ENCODE data around the gene ABCC4. TPM values are rescaled to one million over a fixed set of nuclear protein-coding genes. Genes with fewer than 3 reads are reported as not detected.

The ABCC4 gene
- total RNA-seq, 1 donor from 2014 or later: 10.6 TPM

DNA sequence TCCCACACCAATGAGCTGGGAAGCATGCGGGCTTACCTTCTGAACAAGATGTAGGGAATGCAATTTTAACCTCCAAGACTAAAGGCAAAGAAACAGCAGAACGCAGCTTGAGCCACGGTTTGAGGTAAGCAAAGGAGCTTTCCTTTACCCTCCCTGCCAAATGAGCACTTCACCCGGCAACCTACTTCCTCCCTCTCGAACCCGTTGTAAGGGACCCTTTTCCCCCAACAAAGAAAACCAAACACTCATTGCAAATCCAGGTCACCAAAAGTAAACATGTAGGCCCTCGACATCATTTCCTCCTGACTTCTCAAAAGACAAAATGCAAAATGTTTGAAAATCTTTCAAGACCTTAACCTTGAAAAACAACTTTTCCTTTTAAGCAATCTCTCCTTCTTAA, 65.3 kb downstream of the ABCC4 start:
- no peaks in the 10 kb centered on the region for H3K27me3 Mint-ChIP-seq (ENCODE audit: low read depth)
- no peak overlapping the region for H3K27ac Mint-ChIP-seq (ENCODE audit: unreplicated experiment)
- no peaks in the 10 kb centered on the region for H3K9me3 Mint-ChIP-seq (ENCODE audit: low read depth)
- H3K4me3 Mint-ChIP-seq (ENCODE audit: unreplicated experiment): no peak overlapping the region
- peaks cover 5% of the 10 kb centered on the region for H3K4me1 Mint-ChIP-seq (ENCODE audit: low read depth)
- TF ChIP-seq, protein P1, sequence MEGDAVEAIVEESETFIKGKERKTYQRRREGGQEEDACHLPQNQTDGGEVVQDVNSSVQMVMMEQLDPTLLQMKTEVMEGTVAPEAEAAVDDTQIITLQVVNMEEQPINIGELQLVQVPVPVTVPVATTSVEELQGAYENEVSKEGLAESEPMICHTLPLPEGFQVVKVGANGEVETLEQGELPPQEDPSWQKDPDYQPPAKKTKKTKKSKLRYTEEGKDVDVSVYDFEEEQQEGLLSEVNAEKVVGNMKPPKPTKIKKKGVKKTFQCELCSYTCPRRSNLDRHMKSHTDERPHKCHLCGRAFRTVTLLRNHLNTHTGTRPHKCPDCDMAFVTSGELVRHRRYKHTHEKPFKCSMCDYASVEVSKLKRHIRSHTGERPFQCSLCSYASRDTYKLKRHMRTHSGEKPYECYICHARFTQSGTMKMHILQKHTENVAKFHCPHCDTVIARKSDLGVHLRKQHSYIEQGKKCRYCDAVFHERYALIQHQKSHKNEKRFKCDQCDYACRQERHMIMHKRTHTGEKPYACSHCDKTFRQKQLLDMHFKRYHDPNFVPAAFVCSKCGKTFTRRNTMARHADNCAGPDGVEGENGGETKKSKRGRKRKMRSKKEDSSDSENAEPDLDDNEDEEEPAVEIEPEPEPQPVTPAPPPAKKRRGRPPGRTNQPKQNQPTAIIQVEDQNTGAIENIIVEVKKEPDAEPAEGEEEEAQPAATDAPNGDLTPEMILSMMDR (IDR thresholded peaks at IDR 0.05): no peak
- DNase-seq (ENCODE audit: low spot score): no peak
- H3K36me3 Mint-ChIP-seq (ENCODE audit: low read depth): no peaks in the 10 kb centered on the region

- H3K27ac Mint-ChIP-seq (ENCODE audit: unreplicated experiment): no peak overlapping the region
- H3K36me3 Mint-ChIP-seq (ENCODE audit: low read depth): no peaks in the 10 kb centered on the region
- no peak overlapping the region for H3K4me3 Mint-ChIP-seq (ENCODE audit: unreplicated experiment)
- no peak for DNase-seq (ENCODE audit: low spot score)
- no peaks in the 10 kb centered on the region for H3K9me3 Mint-ChIP-seq (ENCODE audit: low read depth)
- peaks cover 5% of the 10 kb centered on the region for H3K4me1 Mint-ChIP-seq (ENCODE audit: low read depth)
- TF ChIP-seq, protein P1 (IDR thresholded peaks at IDR 0.05): no peak
- no peaks in the 10 kb centered on the region for H3K27me3 Mint-ChIP-seq (ENCODE audit: low read depth)
These were observed 66.0 kb downstream of the ABCC4 start for GRCh38 chr13:95235199-95235756.

- Mint-ChIP-seq H3K9me3 (ENCODE audit: low read depth) (no peaks in the 10 kb centered on the region), H3K4me1 (ENCODE audit: low read depth) (peaks cover 5% of the 10 kb centered on the region), H3K36me3 (ENCODE audit: low read depth) (no peaks in the 10 kb centered on the region), H3K4me3 (ENCODE audit: unreplicated experiment) (no peak overlapping the region), H3K27me3 (ENCODE audit: low read depth) (no peaks in the 10 kb centered on the region), H3K27ac (ENCODE audit: unreplicated experiment) (no peak overlapping the region)
- no peak for DNase-seq (ENCODE audit: low spot score)
- TF ChIP-seq, protein P1 (IDR thresholded peaks at IDR 0.05): no peak
These were observed 67.0 kb downstream of the ABCC4 start for GRCh38 chr13:95234242-95234641.

GRCh38 chr13:95233026-95233635, 68.1 kb downstream of the ABCC4 start:
- Mint-ChIP-seq H3K27me3 (ENCODE audit: low read depth) (no peaks in the 10 kb centered on the region), H3K36me3 (ENCODE audit: low read depth) (no peaks in the 10 kb centered on the region), H3K9me3 (ENCODE audit: low read depth) (no peaks in the 10 kb centered on the region), H3K27ac (ENCODE audit: unreplicated experiment) (no peak overlapping the region), H3K4me1 (ENCODE audit: low read depth) (peaks cover 5% of the 10 kb centered on the region), H3K4me3 (ENCODE audit: unreplicated experiment) (no peak overlapping the region)
- DNase-seq (ENCODE audit: low spot score): no peak
- TF ChIP-seq, protein P1 (IDR thresholded peaks at IDR 0.05): no peak

- no peaks in the 10 kb centered on the region for H3K9me3 Mint-ChIP-seq (ENCODE audit: low read depth)
- no peak for DNase-seq (ENCODE audit: low spot score)
- H3K27ac Mint-ChIP-seq (ENCODE audit: unreplicated experiment): no peak overlapping the region
- H3K36me3 Mint-ChIP-seq (ENCODE audit: low read depth): no peaks in the 10 kb centered on the region
- no peak overlapping the region for H3K4me3 Mint-ChIP-seq (ENCODE audit: unreplicated experiment)
- no peaks in the 10 kb centered on the region for H3K27me3 Mint-ChIP-seq (ENCODE audit: low read depth)
- peaks cover 4% of the 10 kb centered on the region for H3K4me1 Mint-ChIP-seq (ENCODE audit: low read depth)
- TF ChIP-seq, protein P1 (IDR thresholded peaks at IDR 0.05): no peak
These were observed 69.9 kb downstream of the ABCC4 start for GRCh38 chr13:95231393-95231792.
